NCI-H1048 (cell line): Measurements from ENCODE around the gene ZNF445.
"Not testable (repeated sequence)": the region's sequence is repeated elsewhere in the genome, so short reads cannot be mapped to it uniquely, and the experiment has no call there.

ENCODE experiments used
- DNase-seq: peaks from one replicate; lab custom pipeline; 2025; lab: John Stamatoyannopoulos, UW

The ZNF445 gene

GRCh38 chr3:44477312-44478030 is at the start of gene ZNF445:
ZNF445 (minus strand) TSS chr3:44477670; CDS start chr3:44455549, 22,121 bp downstream.
- peak; percentile 75 for DNase-seq

- no peak for DNase-seq
Measured at GRCh38 chr3:44525060-44525459, 47.6 kb upstream of the ZNF445 start.

DNA sequence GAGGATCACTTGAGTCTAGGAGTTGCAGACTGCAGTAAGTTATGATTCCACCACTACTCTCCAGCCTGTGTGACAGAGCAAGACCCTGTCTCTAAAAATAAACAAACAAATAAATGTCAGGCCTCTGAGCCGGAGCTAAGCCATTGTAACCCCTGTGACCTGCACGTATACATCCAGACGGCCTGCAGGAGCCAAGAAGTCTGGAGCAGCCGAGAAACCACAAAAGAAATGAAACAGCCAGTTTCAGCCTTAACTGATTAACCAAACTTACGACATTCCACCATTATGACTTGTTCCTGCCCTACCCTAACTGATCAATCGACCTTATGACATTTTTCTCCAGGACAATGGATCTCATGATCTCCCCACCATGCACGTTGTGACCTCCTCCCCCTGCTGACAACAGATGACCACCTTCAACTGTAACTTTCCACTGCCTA is 45.0 kb upstream of the ZNF445 start:
- no peak for DNase-seq

GRCh38 chr3:44521721-44522120 is 44.3 kb upstream of the ZNF445 start:
- no peak for DNase-seq

DNA sequence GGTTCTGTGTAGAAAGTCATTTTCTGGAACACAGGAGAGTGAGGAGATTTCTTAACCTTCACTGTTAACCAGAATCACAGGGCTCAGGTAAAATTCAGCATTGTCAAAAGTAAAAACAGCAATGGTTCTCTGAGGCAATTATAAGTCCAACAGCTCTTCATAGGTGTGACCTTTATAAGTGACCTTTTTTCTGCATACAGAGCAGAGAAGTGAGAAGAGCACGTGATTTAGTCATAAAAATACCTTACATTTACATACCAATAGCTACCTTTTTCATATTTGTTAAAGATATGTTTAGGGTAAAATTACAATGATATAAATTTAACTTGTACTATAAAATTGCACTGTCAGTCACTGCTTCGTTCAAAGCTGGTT is 41.3 kb upstream of the ZNF445 start:
- no peak for DNase-seq

DNA sequence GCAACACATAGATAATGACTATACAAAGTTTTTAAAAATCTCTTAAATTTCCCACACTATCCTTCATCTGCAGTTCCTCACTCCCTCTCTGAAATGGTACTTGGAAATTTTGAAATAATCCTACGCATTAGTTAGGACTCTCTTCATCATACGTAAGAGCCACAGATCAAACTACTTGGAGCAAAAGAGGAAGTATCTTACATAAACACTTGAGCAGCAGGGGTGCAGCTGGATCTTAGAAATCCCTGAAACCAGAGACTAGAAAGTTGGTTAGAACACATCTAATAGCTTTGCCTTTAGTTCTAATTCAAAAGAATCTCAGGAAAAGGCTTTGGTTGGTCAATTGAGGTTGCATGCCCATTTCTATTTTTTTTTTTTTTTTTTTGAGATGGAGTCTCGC is 38.8 kb upstream of the ZNF445 start:
- DNase-seq = no peak

DNA sequence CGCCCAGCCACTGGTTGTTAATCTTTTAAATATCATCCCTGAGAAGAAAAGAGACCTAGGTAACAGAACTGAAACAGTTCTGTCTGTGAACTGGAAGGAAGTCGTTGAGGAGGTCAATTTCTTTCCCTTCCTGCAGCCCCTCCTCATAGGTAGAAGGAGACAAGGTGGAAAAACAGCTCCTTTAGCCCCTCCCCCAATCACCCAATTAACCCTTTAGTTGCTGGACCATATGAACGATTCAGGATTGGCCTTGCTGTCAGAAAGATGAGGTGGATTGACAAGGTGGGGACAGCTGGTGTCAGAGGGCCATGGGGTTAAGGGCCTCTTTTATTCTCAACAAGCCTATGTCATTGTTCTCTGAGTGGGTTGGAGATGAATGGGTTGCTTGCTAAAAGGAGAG is 36.0 kb upstream of the ZNF445 start:
- DNase-seq = no peak

DNA sequence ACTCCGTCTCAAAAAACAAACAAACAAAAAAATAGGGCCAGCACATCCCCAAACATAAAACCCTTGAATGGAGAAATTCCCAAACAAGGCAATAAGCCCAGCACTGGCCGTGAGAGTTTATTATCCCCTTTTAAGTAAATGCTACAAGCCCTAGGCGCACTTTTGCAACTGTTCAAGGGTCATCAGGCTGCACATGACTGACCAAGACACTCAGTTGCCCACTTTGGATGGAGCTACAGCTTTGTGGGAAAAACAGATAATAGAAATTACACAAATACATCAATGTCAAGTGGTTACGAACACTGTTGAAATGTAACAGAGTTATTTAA is 33.7 kb upstream of the ZNF445 start:
- DNase-seq = no peak

DNA sequence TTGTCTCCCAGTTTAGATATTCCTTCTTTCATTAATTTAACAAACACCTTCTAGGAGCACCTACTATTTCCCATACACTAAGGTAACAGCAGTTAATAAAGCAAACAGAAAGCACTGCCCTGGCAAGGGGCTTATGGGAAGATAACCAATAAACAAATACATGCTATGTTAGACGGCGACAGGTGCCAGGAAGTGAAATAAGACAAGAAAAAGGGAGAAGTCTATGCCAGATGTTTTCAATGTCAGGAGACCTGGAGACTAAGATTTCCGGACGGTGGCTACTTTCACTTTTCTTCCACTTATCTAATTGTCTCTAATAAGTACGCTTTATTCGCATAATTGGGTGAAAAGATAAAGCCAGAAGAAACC is 32.5 kb upstream of the ZNF445 start:
- no peak for DNase-seq

- no peak for DNase-seq
Measured at GRCh38 chr3:44509393-44509921, 32.0 kb upstream of the ZNF445 start.

DNA sequence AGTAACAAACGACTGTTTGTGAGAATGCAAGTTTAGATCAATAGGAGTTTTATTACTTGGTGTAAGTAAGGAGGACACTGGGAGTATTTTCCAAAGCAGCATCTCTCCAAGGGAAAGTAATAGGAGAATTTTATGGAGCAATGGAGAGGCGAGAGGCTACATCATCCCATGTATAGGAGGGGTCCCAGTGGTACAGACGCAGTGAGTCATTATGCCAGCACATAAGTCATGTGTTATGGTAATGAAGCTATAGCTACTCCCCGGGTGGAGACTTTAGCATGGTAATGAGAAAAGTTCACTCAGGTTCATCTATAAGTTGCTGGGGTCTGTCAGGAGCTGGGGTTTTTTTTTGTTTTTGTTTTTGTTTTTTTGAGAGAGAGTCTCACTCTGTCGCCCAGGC is 29.5 kb upstream of the ZNF445 start:
- DNase-seq = no peak

DNA sequence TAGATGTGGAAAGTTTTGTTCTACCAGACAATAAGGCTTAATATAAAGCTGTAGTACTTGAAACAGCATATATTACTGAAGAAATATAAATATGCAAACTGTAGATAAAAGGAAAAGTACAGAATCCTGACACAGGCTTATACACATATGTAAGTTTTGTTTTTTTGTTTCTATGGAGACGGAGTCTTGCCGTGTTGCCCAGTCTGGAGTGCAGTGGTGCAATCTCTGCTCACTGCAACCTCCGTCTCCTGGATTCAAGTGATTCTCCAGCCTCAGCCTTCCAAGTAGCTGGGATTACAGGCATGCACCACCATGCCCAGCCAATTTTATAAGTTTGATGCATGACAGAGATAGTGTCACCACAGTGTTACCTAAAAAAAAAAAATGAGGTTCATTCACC is 29.1 kb upstream of the ZNF445 start:
- no peak for DNase-seq

DNA sequence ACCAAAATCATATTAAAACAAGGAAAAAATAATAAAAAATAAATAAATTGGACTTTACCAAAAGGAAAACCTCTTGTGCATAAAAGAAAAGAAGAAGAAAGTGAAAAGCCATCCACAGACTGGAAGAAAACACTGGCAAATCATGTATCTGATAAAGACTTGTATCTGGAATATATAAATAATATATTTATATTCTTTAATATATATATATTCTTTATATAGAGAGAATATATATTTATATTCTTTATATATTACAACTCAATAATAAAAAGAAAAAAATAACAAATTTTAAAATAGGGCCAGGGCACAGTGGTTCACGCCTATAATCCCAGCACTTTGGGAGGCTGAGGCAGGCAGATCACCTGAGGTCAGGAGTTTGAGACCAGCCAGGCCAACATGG is 27.1 kb upstream of the ZNF445 start:
- DNase-seq = no peak

DNA sequence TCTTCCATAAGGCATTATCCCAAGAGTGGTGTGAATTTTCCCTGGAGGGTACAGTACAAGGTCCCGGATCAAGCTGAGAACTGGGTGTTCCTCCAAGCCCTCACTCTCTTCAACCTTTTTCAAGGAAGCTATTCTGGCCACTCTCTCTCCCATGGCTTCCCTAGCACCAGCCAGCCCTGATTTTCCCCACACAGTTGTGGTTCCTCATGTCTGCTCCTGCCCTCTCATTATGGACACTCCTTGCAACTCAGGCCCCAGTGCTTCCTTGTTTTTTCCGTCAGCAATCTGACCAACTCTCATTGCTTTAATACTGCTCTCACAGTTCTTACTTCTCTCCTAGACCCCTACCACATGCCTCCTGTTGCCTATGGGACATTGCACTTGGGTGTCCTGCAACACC is 25.7 kb upstream of the ZNF445 start:
- DNase-seq = not testable (repeated sequence)

- DNase-seq = no peak
Measured at GRCh38 chr3:44501971-44502370, 24.5 kb upstream of the ZNF445 start.

- DNase-seq = not testable (repeated sequence)
Measured at GRCh38 chr3:44499899-44500168, 22.4 kb upstream of the ZNF445 start.

DNA sequence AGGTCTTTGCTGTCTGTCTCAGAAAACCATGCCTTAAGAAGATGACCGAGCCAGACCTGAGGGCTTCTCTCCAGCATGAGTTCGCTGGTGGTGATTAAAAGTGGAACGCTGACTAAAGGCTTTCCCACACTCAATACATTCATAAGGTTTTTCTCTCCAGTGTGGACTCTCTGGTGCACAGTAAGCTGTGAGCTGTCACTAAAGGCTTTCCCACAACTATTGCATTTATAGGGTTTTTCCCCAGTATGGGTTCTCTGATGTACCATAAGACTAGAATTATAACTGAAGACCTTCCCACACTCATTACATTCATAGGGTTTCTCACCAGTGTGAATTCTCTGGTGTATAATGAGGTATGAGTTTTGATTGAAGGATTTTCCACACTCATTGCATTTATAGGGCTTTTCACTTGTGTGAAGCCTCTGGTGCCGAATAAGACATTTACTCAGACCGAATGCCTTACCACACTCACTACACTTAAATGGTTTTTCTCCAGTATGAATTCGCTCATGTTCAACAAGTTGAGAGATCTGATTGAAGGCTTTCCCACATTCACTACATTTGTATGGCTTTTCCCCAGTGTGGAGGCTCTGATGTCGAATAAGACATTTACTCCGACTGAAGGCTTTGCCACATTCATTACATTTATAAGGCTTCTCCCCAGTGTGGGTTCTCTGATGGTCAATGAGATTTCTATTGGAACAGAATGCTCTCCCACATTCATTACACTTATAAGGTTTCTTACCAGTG is 21.9 kb upstream of the ZNF445 start:
- DNase-seq = no peak

- DNase-seq = no peak
Measured at GRCh38 chr3:44495636-44496415, 18.4 kb upstream of the ZNF445 start.

GRCh38 chr3:44492496-44492895 is 15.0 kb upstream of the ZNF445 start:
- DNase-seq = no peak

DNA sequence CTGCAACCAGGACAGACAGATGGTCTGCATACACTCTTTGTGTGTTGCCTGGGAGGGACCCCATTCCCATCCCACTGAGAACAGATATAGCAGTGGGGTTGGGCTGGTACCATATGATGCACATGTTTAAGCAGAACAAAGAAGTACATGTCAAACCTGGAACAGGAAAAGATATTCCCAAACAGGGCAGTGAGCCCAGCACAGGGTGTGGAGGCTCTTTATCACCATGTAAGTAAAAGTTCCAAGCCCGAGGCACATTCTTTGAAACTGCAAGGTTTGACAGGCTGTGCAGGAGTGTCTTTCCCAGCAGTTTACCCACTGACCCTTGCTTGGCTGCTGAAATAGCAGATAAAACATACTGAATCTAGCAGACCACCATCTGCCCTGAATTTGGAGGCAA is 5.3 kb upstream of the ZNF445 start:
- DNase-seq = no peak

GRCh38 chr3:44478606-44479094 is 1.2 kb upstream of the ZNF445 start:
- no peak for DNase-seq

DNA sequence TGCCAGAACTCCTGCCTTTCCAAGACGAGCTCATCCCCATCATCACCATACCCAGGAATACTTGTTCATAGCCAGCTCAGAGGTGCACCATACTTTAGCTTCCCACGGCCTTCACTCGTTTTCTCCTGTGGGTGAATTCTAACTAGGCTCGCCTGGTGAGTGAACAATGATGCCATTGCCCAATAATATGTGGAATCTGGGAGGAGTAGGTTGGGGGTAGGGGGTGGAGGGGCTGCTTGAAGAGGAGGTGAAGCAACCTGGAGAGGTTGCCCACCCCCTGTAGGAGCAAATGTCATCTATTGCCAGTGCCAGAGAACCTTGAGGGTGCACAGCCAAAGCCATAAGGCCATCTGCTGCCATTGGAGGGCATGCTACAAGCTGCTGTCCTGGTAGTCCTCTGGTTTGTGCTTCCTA is 592 bp upstream of the ZNF445 start:
- no peak for DNase-seq

DNA sequence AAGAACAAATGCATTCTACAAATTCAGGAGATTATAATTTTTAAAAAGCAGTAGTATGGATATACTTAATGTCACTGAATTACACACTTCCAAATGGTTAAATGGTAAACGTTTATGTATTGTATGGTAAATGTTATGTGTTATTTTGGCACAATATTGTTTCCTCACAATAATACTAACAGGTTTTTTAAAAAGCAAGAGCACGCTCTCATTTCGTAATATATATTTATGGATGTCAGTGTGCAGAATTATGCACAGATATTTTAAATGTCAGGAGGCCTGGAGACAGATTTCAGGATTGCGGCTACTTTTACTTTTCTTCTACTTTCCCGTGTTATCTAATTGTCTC is 533 bp downstream of the ZNF445 start:
- no peak for DNase-seq
